Parathyroid adenoma (tissue), 2 donors: ENCODE results near the gene TULP4.

ENCODE experiments used
- H2AFZ ChIP-seq: fragments of 300-600 bp; sonication (generic); one replicate; pipeline ENCODE4 v1.7.0; 2017; ENCODE audit warnings: antibody characterized with exemption, mild to moderate bottlenecking
- H3K27ac ChIP-seq: fragments of 300-600 bp; sonication (generic); one replicate; pipeline ENCODE4 v1.7.0; 2017
- H3K27me3 ChIP-seq: fragments of 300-600 bp; sonication (generic); one replicate; pipeline ENCODE4 v1.7.0; 2017; ENCODE audit warnings: low read length; ENCODE audit not compliant: control insufficient read depth, insufficient read depth
- H3K36me3 ChIP-seq: fragments of 300-600 bp; sonication (generic); one replicate; pipeline ENCODE4 v1.7.0; 2017; ENCODE audit warnings: low read length; ENCODE audit not compliant: control insufficient read depth, insufficient read depth
- H3K4me1 ChIP-seq: fragments of 300-600 bp; sonication (generic); one replicate; pipeline ENCODE4 v1.7.0; 2017; ENCODE audit warnings: control low read depth
- H3K4me2 ChIP-seq: fragments of 300-600 bp; sonication (generic); one replicate; pipeline ENCODE4 v1.7.0; 2017; ENCODE audit warnings: low read length
- H3K4me3 ChIP-seq: fragments of 300-600 bp; sonication (generic); one replicate; pipeline ENCODE4 v1.7.0; 2017; ENCODE audit warnings: low read depth, low read length
- H3K79me2 ChIP-seq: fragments of 300-600 bp; sonication (generic); one replicate; pipeline ENCODE4 v1.7.0; 2017; ENCODE audit warnings: control low read depth
- H3K9ac ChIP-seq: fragments of 300-600 bp; sonication (generic); one replicate; pipeline ENCODE4 v1.7.0; 2017; ENCODE audit warnings: mild to moderate bottlenecking
- H3K9me3 ChIP-seq: fragments of 300-600 bp; sonication (generic); one replicate; pipeline ENCODE4 v1.7.0; 2017; ENCODE audit warnings: low read length; ENCODE audit not compliant: control insufficient read depth
- TF ChIP-seq, protein P1 (sequence below): fragments of 300-600 bp; sonication (generic); IDR thresholded peaks from one replicate; pipeline ENCODE4 v1.7.0; 2017; ENCODE audit warnings: antibody characterized with exemption, mild to moderate bottlenecking
- donor health status: primary hyperparathyroidism.

The TULP4 gene

DNA sequence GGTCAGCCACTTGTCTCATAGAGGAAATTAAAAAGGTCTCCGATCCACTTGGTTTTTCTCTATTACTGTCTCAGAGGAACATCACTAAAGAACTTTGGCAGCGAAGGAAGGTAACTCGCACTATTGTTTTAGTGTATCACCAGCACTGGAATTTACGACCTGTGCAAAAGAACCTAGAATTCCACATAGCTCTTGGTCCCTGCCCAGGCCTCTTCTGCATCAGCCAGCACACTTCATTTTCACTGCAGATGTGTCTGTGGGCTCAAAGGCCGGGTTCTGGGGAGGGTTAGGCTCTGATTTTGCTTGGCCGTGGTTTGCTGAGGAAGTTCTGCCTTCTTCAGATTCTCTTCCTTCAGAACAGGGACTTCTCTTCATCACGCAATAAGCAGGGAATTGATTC is 144.9 kb downstream of the TULP4 start:
- no peak overlapping the region for H2AFZ ChIP-seq
- H3K79me2 ChIP-seq = no peaks in the 10 kb centered on the region
- no peaks in the 10 kb centered on the region for H3K27me3 ChIP-seq
- H3K4me1 ChIP-seq = no peaks in the 10 kb centered on the region
- TF ChIP-seq, protein P1, sequence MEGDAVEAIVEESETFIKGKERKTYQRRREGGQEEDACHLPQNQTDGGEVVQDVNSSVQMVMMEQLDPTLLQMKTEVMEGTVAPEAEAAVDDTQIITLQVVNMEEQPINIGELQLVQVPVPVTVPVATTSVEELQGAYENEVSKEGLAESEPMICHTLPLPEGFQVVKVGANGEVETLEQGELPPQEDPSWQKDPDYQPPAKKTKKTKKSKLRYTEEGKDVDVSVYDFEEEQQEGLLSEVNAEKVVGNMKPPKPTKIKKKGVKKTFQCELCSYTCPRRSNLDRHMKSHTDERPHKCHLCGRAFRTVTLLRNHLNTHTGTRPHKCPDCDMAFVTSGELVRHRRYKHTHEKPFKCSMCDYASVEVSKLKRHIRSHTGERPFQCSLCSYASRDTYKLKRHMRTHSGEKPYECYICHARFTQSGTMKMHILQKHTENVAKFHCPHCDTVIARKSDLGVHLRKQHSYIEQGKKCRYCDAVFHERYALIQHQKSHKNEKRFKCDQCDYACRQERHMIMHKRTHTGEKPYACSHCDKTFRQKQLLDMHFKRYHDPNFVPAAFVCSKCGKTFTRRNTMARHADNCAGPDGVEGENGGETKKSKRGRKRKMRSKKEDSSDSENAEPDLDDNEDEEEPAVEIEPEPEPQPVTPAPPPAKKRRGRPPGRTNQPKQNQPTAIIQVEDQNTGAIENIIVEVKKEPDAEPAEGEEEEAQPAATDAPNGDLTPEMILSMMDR = no peak
- H3K36me3 ChIP-seq = no peaks in the 10 kb centered on the region
- H3K27ac ChIP-seq = no peak overlapping the region
- no peak overlapping the region for H3K4me3 ChIP-seq
- no peaks in the 10 kb centered on the region for H3K9me3 ChIP-seq
- no peak overlapping the region for H3K4me2 ChIP-seq
- H3K9ac ChIP-seq = no peak overlapping the region

DNA sequence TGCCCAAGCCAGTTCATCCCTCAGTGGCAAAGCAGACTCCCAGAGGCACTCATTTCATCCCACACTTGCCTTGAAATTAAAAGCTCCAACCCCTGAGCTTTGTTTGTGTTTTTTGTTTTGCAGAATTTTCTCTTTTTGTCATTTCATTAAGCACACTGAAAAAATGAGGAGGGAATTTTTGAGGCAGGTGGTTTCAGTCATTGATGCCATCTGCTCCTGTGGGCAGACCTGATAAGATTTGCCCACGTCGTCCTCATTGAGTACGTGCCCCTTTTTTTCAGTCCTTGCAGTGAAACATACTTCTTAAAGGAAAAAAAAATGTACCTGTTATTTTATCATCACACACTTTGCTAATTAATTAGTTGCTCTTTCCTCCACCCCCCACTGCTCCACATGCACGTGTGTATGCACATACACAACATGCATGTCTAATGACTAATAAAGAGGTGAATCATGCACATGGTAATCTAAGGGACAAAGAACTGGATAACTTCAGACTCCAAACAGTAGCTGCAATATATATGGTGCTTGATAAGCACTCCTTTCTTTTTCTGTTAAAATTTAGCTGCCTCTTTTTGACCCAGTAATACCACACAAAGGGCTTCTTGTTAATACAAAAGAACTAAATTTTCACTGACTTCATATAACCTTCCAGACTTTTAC is 145.5 kb downstream of the TULP4 start:
- Histone ChIP-seq H3K9me3 (no peaks in the 10 kb centered on the region), H3K4me1 (no peaks in the 10 kb centered on the region), H2AFZ (no peak overlapping the region), H3K79me2 (no peaks in the 10 kb centered on the region), H3K27ac (no peak overlapping the region), H3K4me3 (no peak overlapping the region), H3K27me3 (no peaks in the 10 kb centered on the region), H3K9ac (no peak overlapping the region), H3K36me3 (no peaks in the 10 kb centered on the region), H3K4me2 (no peak overlapping the region)
- TF ChIP-seq, protein P1 = no peak

DNA sequence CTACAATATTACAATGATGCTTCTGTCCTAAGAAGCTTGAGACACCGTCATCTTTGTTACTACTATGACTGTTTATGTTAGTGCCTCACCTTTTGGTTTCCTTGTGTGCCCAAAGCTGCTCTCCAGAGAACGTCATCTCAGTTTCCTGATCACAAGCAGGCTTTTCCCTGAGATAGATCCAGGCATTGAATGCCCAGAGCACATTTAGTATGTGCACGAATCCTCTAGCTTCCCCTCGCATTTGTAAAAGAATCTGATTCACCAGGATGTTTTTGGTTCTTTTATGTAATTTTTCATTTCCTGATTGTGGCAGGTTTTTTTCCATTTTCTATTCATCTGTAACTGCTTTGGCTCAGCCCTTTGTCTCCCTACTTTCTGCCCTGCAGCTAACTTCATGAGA is 147.5 kb downstream of the TULP4 start:
- H3K36me3 ChIP-seq = no peaks in the 10 kb centered on the region
- no peak overlapping the region for H2AFZ ChIP-seq
- H3K4me1 ChIP-seq = no peaks in the 10 kb centered on the region
- H3K27ac ChIP-seq = no peak overlapping the region
- H3K4me2 ChIP-seq = no peak overlapping the region
- H3K4me3 ChIP-seq = no peak overlapping the region
- no peaks in the 10 kb centered on the region for H3K79me2 ChIP-seq
- TF ChIP-seq, protein P1 = no peak
- H3K27me3 ChIP-seq = no peaks in the 10 kb centered on the region
- H3K9ac ChIP-seq = no peak overlapping the region
- H3K9me3 ChIP-seq = no peaks in the 10 kb centered on the region

DNA sequence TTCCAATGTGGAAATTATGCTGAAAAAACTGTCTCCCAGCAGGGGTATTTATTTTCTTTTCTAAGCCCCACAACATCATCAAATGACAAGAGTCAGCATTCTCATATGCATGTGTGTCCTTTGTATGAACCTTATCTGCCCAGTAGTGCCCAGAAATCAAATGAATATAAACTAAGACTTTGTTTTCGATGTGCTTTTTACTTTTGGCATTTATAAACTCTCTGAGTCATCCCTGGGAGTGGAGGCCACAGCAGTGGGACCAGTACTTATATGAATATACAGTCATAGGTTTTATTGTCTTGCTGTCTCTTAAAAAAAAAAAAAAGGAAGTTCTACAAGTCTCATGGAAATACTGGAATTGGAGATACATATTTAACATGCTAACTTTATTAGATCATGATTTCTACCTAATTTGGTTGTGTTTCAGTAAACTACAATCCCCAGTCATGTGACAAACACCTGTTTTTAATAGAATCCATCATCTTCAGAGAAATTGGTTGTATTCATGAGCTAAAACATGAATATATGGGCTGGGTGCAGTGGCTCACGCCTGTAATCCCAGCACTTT is 148.4 kb downstream of the TULP4 start:
- H3K79me2 ChIP-seq = no peaks in the 10 kb centered on the region
- H3K4me2 ChIP-seq = no peak overlapping the region
- no peaks in the 10 kb centered on the region for H3K4me1 ChIP-seq
- H3K4me3 ChIP-seq = no peak overlapping the region
- no peak overlapping the region for H2AFZ ChIP-seq
- H3K9me3 ChIP-seq = no peaks in the 10 kb centered on the region
- H3K27ac ChIP-seq = no peak overlapping the region
- no peak overlapping the region for H3K9ac ChIP-seq
- no peaks in the 10 kb centered on the region for H3K36me3 ChIP-seq
- TF ChIP-seq, protein P1 = no peak
- H3K27me3 ChIP-seq = no peaks in the 10 kb centered on the region

DNA sequence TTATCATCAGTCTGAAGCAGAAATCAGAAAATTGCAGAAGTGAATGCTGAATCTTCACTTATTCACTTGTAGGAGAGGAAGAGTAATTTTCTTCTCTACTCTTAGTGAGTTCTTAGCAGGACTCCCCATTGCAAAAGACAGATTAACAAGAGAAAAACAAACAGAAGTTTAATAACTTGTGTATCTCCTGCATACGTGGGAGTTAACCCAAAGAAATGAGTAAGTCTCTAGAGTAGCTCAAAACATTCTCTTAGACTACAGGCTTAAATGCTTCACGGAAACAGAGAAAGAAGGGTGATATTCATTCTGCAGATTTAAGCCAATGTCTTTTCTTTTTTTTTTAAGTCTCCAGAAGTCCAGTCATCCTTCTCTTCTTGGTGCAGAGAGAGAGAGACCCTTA is 149.7 kb downstream of the TULP4 start:
- Histone ChIP-seq H3K27ac (no peak overlapping the region), H3K4me2 (no peak overlapping the region), H3K4me1 (peaks cover 5% of the 10 kb centered on the region), H3K9me3 (no peaks in the 10 kb centered on the region), H3K4me3 (no peak overlapping the region), H2AFZ (no peak overlapping the region), H3K36me3 (no peaks in the 10 kb centered on the region), H3K27me3 (no peaks in the 10 kb centered on the region), H3K9ac (no peak overlapping the region), H3K79me2 (no peaks in the 10 kb centered on the region)
- TF ChIP-seq, protein P1 = no peak
